ENCODE data around the gene ESYT2. TPM values are rescaled to one million over a fixed set of nuclear protein-coding genes. Genes with fewer than 3 reads are reported as not detected.

ESYT2 gene
- total and polyA plus RNA-seq, 9 of the 15 experiments (the other 6 are each of a cell fraction or from before 2014, with no cell fraction given), result 5.8 to 86.9 (median 64.7) TPM

DNA sequence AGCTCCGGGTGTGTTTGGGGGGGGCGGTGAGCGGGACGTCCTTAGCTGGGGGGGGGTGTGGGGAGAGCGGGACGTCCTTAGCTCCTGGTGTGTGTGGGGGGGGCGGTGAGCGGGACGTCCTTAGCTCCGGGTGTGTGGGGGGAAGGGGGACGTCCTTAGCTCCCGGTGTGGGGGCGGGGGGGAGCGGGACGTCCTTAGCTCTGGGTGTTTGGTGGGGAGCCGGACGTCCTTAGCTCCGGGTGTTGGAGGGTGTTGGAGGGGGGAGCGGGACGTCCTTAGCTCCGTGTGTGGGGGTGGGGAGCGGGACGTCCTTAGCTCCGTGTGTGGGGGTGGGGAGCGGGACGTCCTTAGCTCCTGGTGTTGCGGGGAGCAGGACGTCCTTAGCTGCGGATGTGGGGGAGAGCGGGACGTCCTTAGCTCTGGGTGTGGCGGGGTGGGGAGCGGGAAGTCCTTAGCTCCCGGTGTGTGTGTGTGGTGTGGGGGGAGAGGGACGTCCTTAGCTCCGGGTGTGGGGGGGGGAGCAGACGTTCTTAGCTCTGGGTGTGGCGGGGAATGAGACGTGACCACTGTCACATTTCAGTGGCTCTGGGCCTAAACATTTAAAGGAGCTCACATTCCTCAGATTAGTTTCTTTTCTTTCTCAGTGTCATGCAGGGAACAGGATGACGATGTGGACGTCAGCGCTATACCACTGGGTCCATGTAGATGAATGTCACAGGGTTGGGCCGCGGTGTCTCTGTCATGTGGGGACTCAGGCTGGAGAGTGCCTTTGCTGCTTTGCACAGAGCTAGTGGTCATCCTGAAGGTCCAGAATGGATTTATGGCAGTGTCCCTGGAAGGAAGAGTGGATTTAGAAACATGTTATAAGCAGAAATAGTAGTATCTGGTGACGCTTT lies 34.5 kb upstream of the ESYT2 start (continued):
- TF ChIP-seq, protein P1, sequence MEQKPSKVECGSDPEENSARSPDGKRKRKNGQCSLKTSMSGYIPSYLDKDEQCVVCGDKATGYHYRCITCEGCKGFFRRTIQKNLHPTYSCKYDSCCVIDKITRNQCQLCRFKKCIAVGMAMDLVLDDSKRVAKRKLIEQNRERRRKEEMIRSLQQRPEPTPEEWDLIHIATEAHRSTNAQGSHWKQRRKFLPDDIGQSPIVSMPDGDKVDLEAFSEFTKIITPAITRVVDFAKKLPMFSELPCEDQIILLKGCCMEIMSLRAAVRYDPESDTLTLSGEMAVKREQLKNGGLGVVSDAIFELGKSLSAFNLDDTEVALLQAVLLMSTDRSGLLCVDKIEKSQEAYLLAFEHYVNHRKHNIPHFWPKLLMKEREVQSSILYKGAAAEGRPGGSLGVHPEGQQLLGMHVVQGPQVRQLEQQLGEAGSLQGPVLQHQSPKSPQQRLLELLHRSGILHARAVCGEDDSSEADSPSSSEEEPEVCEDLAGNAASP (IDR thresholded peaks at IDR 0.05), result no peak
- TF ChIP-seq, protein P2, sequence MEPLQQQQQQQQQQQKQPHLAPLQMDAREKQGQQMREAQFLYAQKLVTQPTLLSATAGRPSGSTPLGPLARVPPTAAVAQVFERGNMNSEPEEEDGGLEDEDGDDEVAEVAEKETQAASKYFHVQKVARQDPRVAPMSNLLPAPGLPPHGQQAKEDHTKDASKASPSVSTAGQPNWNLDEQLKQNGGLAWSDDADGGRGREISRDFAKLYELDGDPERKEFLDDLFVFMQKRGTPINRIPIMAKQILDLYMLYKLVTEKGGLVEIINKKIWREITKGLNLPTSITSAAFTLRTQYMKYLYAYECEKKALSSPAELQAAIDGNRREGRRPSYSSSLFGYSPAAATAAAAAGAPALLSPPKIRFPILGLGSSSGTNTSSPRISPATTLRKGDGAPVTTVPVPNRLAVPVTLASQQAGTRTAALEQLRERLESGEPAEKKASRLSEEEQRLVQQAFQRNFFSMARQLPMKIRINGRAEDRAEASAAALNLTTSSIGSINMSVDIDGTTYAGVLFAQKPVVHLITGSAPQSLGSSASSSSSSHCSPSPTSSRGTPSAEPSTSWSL (CRISPR knock-in tag; IDR thresholded peaks at IDR 0.05; ENCODE audit: borderline replicate concordance), result no peak
- peak; percentile 85 for TF ChIP-seq ZNF175 (CRISPR knock-in tag; IDR thresholded peaks at IDR 0.05; ENCODE audit: low read depth)
- TF ChIP-seq PHB (CRISPR knock-in tag; IDR thresholded peaks at IDR 0.05), result peak; percentile 69; the same call in 1 of the 2 replicates
- no peak for TF ChIP-seq ZNF785 (CRISPR knock-in tag; IDR thresholded peaks at IDR 0.05)
- no peak for TF ChIP-seq BRCA1 (IDR thresholded peaks at IDR 0.05)
- TF ChIP-seq BRCA1 (CRISPR knock-in tag; IDR thresholded peaks at IDR 0.05), result no peak
- TF ChIP-seq KLF16 (IDR thresholded peaks at IDR 0.05), result peak; percentile 75; the same call in 1 of the 2 replicates
- no peak for TF ChIP-seq ZNF589 (CRISPR knock-in tag; IDR thresholded peaks at IDR 0.05; ENCODE audit: low read depth)
- TF ChIP-seq ZEB2 (IDR thresholded peaks at IDR 0.05), result peak; percentile 84
- no peak for TF ChIP-seq ZNF431 (CRISPR knock-in tag; IDR thresholded peaks at IDR 0.05)
- TF ChIP-seq ETS1 (conservative IDR thresholded peaks at IDR 0.05; ENCODE audit: control insufficient read depth, low read depth, low read length), result peak; percentile 28
- TF ChIP-seq BMI1 (IDR thresholded peaks at IDR 0.05; ENCODE audit: low read length), result no peak
- no peak for TF ChIP-seq FOXJ3 (CRISPR knock-in tag; IDR thresholded peaks at IDR 0.05)
- TF ChIP-seq KDM1A (IDR thresholded peaks at IDR 0.05), result peak in 1 of 2 experiments; percentile 6; a peak in 1 of 4 replicates
- TF ChIP-seq FOXP1 (CRISPR knock-in tag; IDR thresholded peaks at IDR 0.05), result no peak
- TF ChIP-seq THRAP3 (IDR thresholded peaks at IDR 0.05; ENCODE audit: borderline replicate concordance), result peak; percentile 87; the same call in 1 of the 2 replicates
- peak; percentile 68 for TF ChIP-seq CHD2 (IDR thresholded peaks at IDR 0.05; ENCODE audit: low read depth, low read length)
- TF ChIP-seq GATAD2A (IDR thresholded peaks at IDR 0.05), result peak; percentile 96
- TF ChIP-seq NCOA1 (IDR thresholded peaks at IDR 0.05; ENCODE audit: low read depth), result peak; percentile 88
- no peak for TF ChIP-seq DLX4 (CRISPR knock-in tag; IDR thresholded peaks at IDR 0.05)
- TF ChIP-seq HSF4 (CRISPR knock-in tag; IDR thresholded peaks at IDR 0.05; ENCODE audit: borderline replicate concordance), result no peak
- no peak for TF ChIP-seq ZBTB43 (CRISPR knock-in tag; IDR thresholded peaks at IDR 0.05)

All from K562 (cell line).